PC-3 (cell line): Measurements from ENCODE around the gene NDRG4. TPM values are rescaled to one million over a fixed set of nuclear protein-coding genes. Genes with fewer than 3 reads are reported as not detected.

ENCODE experiments used
- ATAC-seq: fragments of 200-7000 bp; cut with Tn5 transposase; 2 replicates; pipeline ENCODE4 v1.9.1; 2020; ENCODE audit warnings: mild to moderate bottlenecking, moderate library complexity
- BruUV-seq: library from RNA; stranded (reverse); fragments of 400-500 nt; replicated peaks from 2 replicates; lab custom pipeline; 2021; lab: Mats Ljungman, UMichigan
- CTCF ChIA-PET: fragments of 300-600 bp; sonication (Branson Sonifier 250); formaldehyde crosslinking; loops from one replicate; lab custom pipeline; 2022; ENCODE audit warnings: antibody characterized with exemption; lab: Charles Lee
- POLR2A ChIA-PET: fragments of 300-600 bp; sonication (Branson Sonifier 250); formaldehyde crosslinking; loops from one replicate; lab custom pipeline; 2022; ENCODE audit warnings: antibody characterized with exemption; ENCODE audit not compliant: unreplicated experiment; lab: Charles Lee
- DNase-seq: peaks from one replicate; pipeline ENCODE4 v3.0.0-alpha.2; 2015
- H2AFZ ChIP-seq: fragments of 300-600 bp; sonication (generic); 2 replicates; pipeline ENCODE4 v1.6.0; 2016; ENCODE audit warnings: antibody characterized with exemption, low read length
- H3F3A ChIP-seq: fragments of 300-600 bp; sonication (generic); one replicate; pipeline ENCODE4 v1.6.0; 2017; ENCODE audit warnings: antibody characterized with exemption, low read length, control low read depth, mild to moderate bottlenecking; ENCODE audit not compliant: unreplicated experiment
- H3K27ac ChIP-seq: fragments of 300-600 bp; sonication (generic); 2 replicates; pipeline ENCODE4 v1.5.1; 2016; ENCODE audit warnings: mild to moderate bottlenecking, low read length
- H3K27me3 ChIP-seq: fragments of 300-600 bp; sonication (generic); 2 replicates; pipeline ENCODE4 v1.6.1; 2016; ENCODE audit warnings: low read length, mixed read lengths
- H3K36me3 ChIP-seq: fragments of 300-600 bp; sonication (generic); 2 replicates; pipeline ENCODE4 v1.6.1; 2016; ENCODE audit warnings: low read depth, mixed run types, low read length, mixed read lengths
- H3K4me1 ChIP-seq: fragments of 300-600 bp; sonication (generic); 2 replicates; pipeline ENCODE4 v1.5.1; 2016; ENCODE audit warnings: low read length; ENCODE audit not compliant: insufficient read depth
- H3K4me2 ChIP-seq: fragments of 300-600 bp; sonication (generic); 2 replicates; pipeline ENCODE4 v1.6.0; 2016; ENCODE audit warnings: low read length
- H3K4me3 ChIP-seq: fragments of 300-600 bp; sonication (generic); 2 replicates; pipeline ENCODE4 v1.5.1; 2016; ENCODE audit warnings: mild to moderate bottlenecking, low read length, mixed read lengths
- H3K79me2 ChIP-seq: fragments of 300-600 bp; sonication (generic); 2 replicates; pipeline ENCODE4 v1.6.1; 2017; ENCODE audit warnings: low read length, mixed read lengths
- H3K9ac ChIP-seq: fragments of 300-600 bp; sonication (generic); 2 replicates; pipeline ENCODE4 v1.6.0; 2016; ENCODE audit warnings: mild to moderate bottlenecking, low read length
- H3K9me2 ChIP-seq: fragments of 300-600 bp; sonication (generic); replicated peaks from 2 replicates; pipeline ENCODE4 v1.6.1; 2016; ENCODE audit warnings: mixed run types, low read length, mixed read lengths
- H3K9me3 ChIP-seq: fragments of 300-600 bp; sonication (generic); 2 replicates; pipeline ENCODE4 v1.6.1; 2016; ENCODE audit warnings: low read length, mixed read lengths
- H4K20me1 ChIP-seq: fragments of 300-600 bp; sonication (generic); 2 replicates; pipeline ENCODE4 v1.6.1; 2016; ENCODE audit warnings: low read length, mixed read lengths
- EZH2 ChIP-seq: fragments of 300-600 bp; sonication (generic); IDR thresholded peaks from one replicate; pipeline ENCODE4 v1.6.1; 2017; ENCODE audit warnings: antibody characterized with exemption, mild to moderate bottlenecking, low read length; ENCODE audit not compliant: unreplicated experiment
- EZH2phosphoT487 ChIP-seq: fragments of 300-600 bp; sonication (generic); IDR thresholded peaks from 2 replicates; pipeline ENCODE4 v1.6.1; 2018; ENCODE audit warnings: mild to moderate bottlenecking, antibody characterized with exemption, low read length, borderline replicate concordance
- intact Hi-C: fragments of 100-400 bp; cut with micrococcal nuclease; formaldehyde crosslinking; loops from 2 replicates; pipeline ENCODE4 v1.9.0; 2023
- total RNA-seq: library from RNA; depleted of rRNA; stranded (reverse); fragments of >200 nt; gene quantifications from 2 replicates; pipeline ENCODE4 v1.2.3, GENCODE V29; 2014
- TF ChIP-seq, protein P1 (sequence below): fragments of 300-600 bp; sonication (generic); conservative IDR thresholded peaks from 2 replicates; pipeline ENCODE4 v1.5.1; 2017; ENCODE audit warnings: antibody characterized with exemption, low read depth, mild to moderate bottlenecking, low read length

NDRG4 gene
- total RNA-seq, 1 experiment from 2014 or later = 26.6 TPM

DNA sequence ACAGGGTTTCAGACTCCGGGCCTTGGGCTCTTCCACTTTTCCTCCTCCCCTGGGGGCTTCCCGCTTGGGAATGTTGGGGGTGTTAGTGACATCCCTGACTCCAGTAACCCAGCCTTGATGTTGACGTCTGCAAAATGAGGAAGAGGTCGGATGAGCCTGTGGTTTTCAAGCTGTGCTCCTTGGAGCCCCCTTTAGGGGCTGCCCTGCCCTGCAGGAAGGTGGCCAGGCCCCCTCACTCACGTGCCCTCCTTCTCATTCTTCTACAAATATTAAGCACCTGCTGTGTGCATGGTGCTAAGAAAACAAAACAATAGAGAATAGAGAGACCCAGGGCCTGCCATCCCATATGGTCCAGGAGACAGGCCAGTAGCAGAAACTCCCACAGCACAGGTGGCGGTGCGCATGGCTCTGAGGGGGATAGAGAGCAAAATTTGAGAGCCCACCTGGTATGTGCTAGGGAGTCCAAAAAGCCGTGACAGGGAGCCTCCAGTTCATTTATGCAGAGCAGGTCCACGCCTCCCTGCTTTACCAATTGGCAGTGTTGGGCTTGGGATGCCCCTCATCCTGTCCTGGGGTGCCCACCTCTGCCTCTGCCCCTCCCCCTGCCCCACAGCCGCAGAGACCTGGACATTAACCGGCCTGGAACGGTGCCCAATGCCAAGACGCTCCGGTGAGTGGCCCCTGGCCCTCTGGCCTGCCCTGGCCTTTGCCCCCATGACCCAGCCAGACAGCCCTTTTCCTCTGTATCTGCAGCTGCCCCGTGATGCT is 7.4 kb downstream of the NDRG4 start:
- H3K27me3 ChIP-seq = no peaks in the 10 kb centered on the region
- H2AFZ ChIP-seq = no peak overlapping the region
- ChIA-PET CTCF (no interaction called here), POLR2A (no interaction called here)
- no peaks in the 10 kb centered on the region for H3K9me3 ChIP-seq
- no TSS peak for BruUV-seq
- H3K4me2 ChIP-seq = no peak overlapping the region
- intact Hi-C loops = no loop called here
- no peaks in the 10 kb centered on the region for H3K36me3 ChIP-seq
- H3F3A ChIP-seq = no peaks in the 10 kb centered on the region
- no peaks in the 10 kb centered on the region for H3K79me2 ChIP-seq
- no peak overlapping the region for H3K9ac ChIP-seq
- DNase-seq (no peak), ATAC-seq (no peak)
- no peak overlapping the region for H3K4me3 ChIP-seq
- H3K9me2 ChIP-seq = no peaks in the 10 kb centered on the region
- H4K20me1 ChIP-seq = no peaks in the 10 kb centered on the region
- no peaks in the 10 kb centered on the region for H3K4me1 ChIP-seq
- no peak overlapping the region for H3K27ac ChIP-seq
- TF ChIP-seq EZH2phosphoT487 (no peak), EZH2 (no peak)
- TF ChIP-seq, protein P1, sequence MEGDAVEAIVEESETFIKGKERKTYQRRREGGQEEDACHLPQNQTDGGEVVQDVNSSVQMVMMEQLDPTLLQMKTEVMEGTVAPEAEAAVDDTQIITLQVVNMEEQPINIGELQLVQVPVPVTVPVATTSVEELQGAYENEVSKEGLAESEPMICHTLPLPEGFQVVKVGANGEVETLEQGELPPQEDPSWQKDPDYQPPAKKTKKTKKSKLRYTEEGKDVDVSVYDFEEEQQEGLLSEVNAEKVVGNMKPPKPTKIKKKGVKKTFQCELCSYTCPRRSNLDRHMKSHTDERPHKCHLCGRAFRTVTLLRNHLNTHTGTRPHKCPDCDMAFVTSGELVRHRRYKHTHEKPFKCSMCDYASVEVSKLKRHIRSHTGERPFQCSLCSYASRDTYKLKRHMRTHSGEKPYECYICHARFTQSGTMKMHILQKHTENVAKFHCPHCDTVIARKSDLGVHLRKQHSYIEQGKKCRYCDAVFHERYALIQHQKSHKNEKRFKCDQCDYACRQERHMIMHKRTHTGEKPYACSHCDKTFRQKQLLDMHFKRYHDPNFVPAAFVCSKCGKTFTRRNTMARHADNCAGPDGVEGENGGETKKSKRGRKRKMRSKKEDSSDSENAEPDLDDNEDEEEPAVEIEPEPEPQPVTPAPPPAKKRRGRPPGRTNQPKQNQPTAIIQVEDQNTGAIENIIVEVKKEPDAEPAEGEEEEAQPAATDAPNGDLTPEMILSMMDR = no peak

DNA sequence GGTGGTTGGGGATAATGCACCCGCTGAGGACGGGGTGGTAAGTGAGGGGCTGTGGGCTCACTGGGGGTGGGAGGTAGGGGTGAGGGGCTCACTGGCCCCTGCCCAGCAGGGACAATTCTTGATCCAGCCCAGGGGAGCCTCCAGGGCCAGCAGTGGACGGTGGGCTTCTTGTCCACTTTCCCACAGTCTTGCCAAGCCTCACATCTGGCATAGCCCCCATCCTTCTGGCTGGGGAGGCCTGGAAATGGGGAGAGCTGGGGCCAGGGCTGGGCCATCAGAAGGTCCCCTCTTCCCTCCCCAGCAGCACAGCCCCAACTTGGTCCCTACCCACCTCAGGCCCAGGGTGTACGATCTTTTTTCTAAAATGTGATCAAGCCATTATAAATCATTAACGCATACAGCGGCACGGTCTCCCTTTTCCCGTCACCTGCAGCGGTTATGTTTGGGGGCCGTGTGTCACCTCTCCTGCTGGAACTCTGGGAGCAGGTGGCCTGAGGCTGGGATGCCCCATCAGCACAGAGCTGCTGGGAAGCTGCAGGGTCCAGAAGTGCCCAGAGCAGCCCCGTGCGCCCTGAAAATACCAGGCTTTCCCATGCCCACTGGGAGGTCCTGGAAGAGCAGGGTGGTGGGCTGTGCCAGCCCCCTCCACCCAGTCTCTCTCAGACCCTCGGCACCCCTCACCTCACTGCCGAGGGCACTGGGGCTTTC is 8.2 kb downstream of the NDRG4 start:
- ATAC-seq (no peak), DNase-seq (no peak)
- no peaks in the 10 kb centered on the region for H3F3A ChIP-seq
- TF ChIP-seq EZH2phosphoT487 = no peak
- TF ChIP-seq EZH2 = no peak
- TF ChIP-seq, protein P1 = no peak
- BruUV-seq = no TSS peak
- no peak overlapping the region for H2AFZ ChIP-seq
- H3K4me2 ChIP-seq = no peak overlapping the region
- intact Hi-C loops = no loop called here
- ChIA-PET CTCF (no interaction called here), POLR2A (no interaction called here)
- H3K9ac ChIP-seq = no peak overlapping the region
- H3K9me2 ChIP-seq = no peaks in the 10 kb centered on the region
- H3K79me2 ChIP-seq = 0 out of 2 replicates have a peak, but pooled peaks cover 4% of the 10 kb centered on the region
- no peaks in the 10 kb centered on the region for H3K9me3 ChIP-seq
- H3K36me3 ChIP-seq = no peaks in the 10 kb centered on the region
- no peaks in the 10 kb centered on the region for H3K4me1 ChIP-seq
- no peaks in the 10 kb centered on the region for H4K20me1 ChIP-seq
- no peak overlapping the region for H3K4me3 ChIP-seq
- no peaks in the 10 kb centered on the region for H3K27me3 ChIP-seq
- H3K27ac ChIP-seq = no peak overlapping the region

DNA sequence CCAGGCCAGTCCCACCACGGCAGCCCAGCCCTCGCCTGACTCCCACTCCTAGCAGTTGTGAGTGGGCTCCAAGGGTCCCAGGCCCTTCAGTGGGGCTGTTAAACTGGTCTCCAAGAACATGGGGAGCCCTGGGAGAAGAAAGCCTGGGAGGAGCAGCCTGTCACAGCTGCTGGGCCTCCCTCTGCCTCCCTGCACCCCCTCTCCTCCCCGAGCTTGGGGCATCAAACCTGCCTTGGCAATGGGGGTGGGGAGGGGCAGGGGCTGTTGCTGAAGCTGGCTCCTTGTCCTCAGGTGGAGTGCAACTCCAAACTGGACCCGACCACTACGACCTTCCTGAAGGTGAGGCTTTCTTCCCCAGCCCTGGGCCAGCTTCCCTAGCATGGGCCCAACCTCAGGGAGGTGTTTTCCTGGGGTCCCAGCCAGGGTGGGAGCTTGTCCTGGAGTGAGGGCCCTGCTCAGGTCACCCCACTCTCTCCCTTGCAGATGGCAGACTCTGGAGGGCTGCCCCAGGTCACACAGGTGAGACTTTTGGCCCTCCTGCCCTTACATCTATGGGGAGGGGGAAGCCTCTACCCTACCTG is 8.8 kb downstream of the NDRG4 start:
- ATAC-seq (no peak), DNase-seq (no peak)
- Histone ChIP-seq H3K4me2 (no peak overlapping the region), H3K4me3 (no peak overlapping the region), H3K9me3 (no peaks in the 10 kb centered on the region), H4K20me1 (no peaks in the 10 kb centered on the region), H2AFZ (no peak overlapping the region), H3K79me2 (peaks cover 6% of the 10 kb centered on the region; the same call in 1 of the 2 replicates), H3K9ac (no peak overlapping the region), H3K9me2 (no peaks in the 10 kb centered on the region), H3F3A (no peaks in the 10 kb centered on the region), H3K27ac (no peak overlapping the region), H3K4me1 (no peaks in the 10 kb centered on the region), H3K27me3 (no peaks in the 10 kb centered on the region), H3K36me3 (no peaks in the 10 kb centered on the region)
- ChIA-PET POLR2A (no interaction called here), CTCF (no interaction called here)
- no peak for TF ChIP-seq EZH2phosphoT487
- TF ChIP-seq, protein P1 = no peak
- no peak for TF ChIP-seq EZH2
- no TSS peak for BruUV-seq
- intact Hi-C loops = no loop called here
